Neural cell (in vitro differentiated cells): Measurements from ENCODE around the gene FOXL2. TPM values are rescaled to one million over a fixed set of nuclear protein-coding genes. Genes with fewer than 3 reads are reported as not detected.

Experiments
- H2AFZ ChIP-seq: fragments of 200-600, 300-800 bp; sonication (generic), shearing (Covaris generic); 2 replicates; pipeline ENCODE4 v1.6.0; 2014; ENCODE audit warnings: low read depth, mild to moderate bottlenecking, antibody characterized with exemption, low read length, moderate library complexity
- H3F3A ChIP-seq: fragments of 200-600 bp; shearing (Covaris generic); 2 replicates; pipeline ENCODE4 v1.6.1; 2016; ENCODE audit warnings: mild to moderate bottlenecking, moderate library complexity, mixed read lengths, antibody characterized with exemption, low read length; ENCODE audit not compliant: insufficient read depth, poor library complexity, severe bottlenecking
- H3K27ac ChIP-seq: fragments of 200-600, 300-800 bp; sonication (generic), shearing (Covaris generic); 2 replicates; pipeline ENCODE4 v1.5.1; 2014; ENCODE audit warnings: mild to moderate bottlenecking, low read length, moderate library complexity
- H3K27me3 ChIP-seq: fragments of 300-800, 200-600 bp; sonication (generic), shearing (Covaris generic); 2 replicates; pipeline ENCODE4 v1.6.0; 2014; ENCODE audit warnings: mild to moderate bottlenecking, low read depth, low read length, moderate library complexity; ENCODE audit not compliant: insufficient read depth
- H3K36me3 ChIP-seq: fragments of 300-800, 200-600 bp; sonication (generic), shearing (Covaris generic); 2 replicates; pipeline ENCODE4 v1.5.1; 2014; ENCODE audit warnings: mild to moderate bottlenecking, antibody characterized with exemption, low read length, moderate library complexity; ENCODE audit not compliant: insufficient read depth
- H3K4me2 ChIP-seq: fragments of 300-800, 200-600 bp; sonication (generic), shearing (Covaris generic); 2 replicates; pipeline ENCODE4 v1.6.0; 2014; ENCODE audit warnings: mild to moderate bottlenecking, low read length
- H3K4me3 ChIP-seq: fragments of 300-800, 200-600 bp; sonication (generic), shearing (Covaris generic); 2 replicates; pipeline ENCODE4 v1.5.1; 2014; ENCODE audit warnings: mild to moderate bottlenecking, low read length, moderate library complexity
- H3K79me2 ChIP-seq: fragments of 200-600 bp; shearing (Covaris generic); replicated peaks from 2 replicates; pipeline ENCODE4 v1.6.0; 2014; ENCODE audit warnings: mild to moderate bottlenecking, low read length, moderate library complexity; ENCODE audit not compliant: insufficient read depth
- H3K9ac ChIP-seq: fragments of 300-800, 200-600 bp; sonication (generic), shearing (Covaris generic); 2 replicates; pipeline ENCODE4 v1.6.1; 2016; ENCODE audit warnings: mild to moderate bottlenecking, low read length, mixed read lengths
- H3K9me2 ChIP-seq: fragments of 200-600 bp; shearing (Covaris generic); 2 replicates; pipeline ENCODE4 v1.6.1; 2016; ENCODE audit warnings: mild to moderate bottlenecking, low read length, mixed read lengths; ENCODE audit not compliant: insufficient read depth
- H3K9me3 ChIP-seq: fragments of 200-600, 300-800 bp; sonication (generic), shearing (Covaris generic); 2 replicates; pipeline ENCODE4 v1.6.1; 2016; ENCODE audit warnings: mild to moderate bottlenecking, mixed run types, low read length, moderate library complexity, mixed read lengths
- H4K20me1 ChIP-seq: fragments of 200-600 bp; shearing (Covaris generic); 2 replicates; pipeline ENCODE4 v1.6.1; 2016; ENCODE audit warnings: mild to moderate bottlenecking, mixed run types; ENCODE audit not compliant: insufficient read depth
- EP300 ChIP-seq: fragments of 450-650 bp; conservative IDR thresholded peaks from 2 replicates; pipeline ENCODE4 v1.6.1; 2014; ENCODE audit warnings: antibody characterized with exemption, mild to moderate bottlenecking, moderate library complexity; ENCODE audit not compliant: poor library complexity, severe bottlenecking
- EZH2 ChIP-seq: fragments of 200-600, 300-800 bp; shearing (Covaris generic), sonication (generic); IDR thresholded peaks from 2 replicates; pipeline ENCODE4 v1.6.1; 2014; ENCODE audit warnings: antibody characterized with exemption, low read length, borderline replicate concordance, mild to moderate bottlenecking; ENCODE audit not compliant: insufficient read depth, poor library complexity, severe bottlenecking
- MXI1 ChIP-seq: fragments of 450-650 bp; conservative IDR thresholded peaks from 2 replicates; pipeline ENCODE4 v1.6.1; 2014; ENCODE audit warnings: antibody characterized with exemption, mild to moderate bottlenecking; ENCODE audit not compliant: poor library complexity, severe bottlenecking
- POLR2AphosphoS5 ChIP-seq: IDR thresholded peaks from 2 replicates; pipeline ENCODE4 v1.6.1; 2012
- RAD21 ChIP-seq: fragments of 450-650 bp; conservative IDR thresholded peaks from 2 replicates; pipeline ENCODE4 v1.6.1; 2014; ENCODE audit warnings: antibody characterized with exemption, mild to moderate bottlenecking, moderate library complexity
- SMC3 ChIP-seq: fragments of 450-650 bp; conservative IDR thresholded peaks from 2 replicates; pipeline ENCODE4 v1.6.1; 2014; ENCODE audit warnings: antibody characterized with exemption, mild to moderate bottlenecking, moderate library complexity; ENCODE audit not compliant: poor library complexity
- TAF1 ChIP-seq: IDR thresholded peaks from 2 replicates; pipeline ENCODE4 v1.6.1; 2012; ENCODE audit warnings: low read depth
- polyA plus RNA-seq: library from polyadenylated mRNA; depleted of rRNA; stranded (reverse); fragments of >200 nt; gene quantifications from 2 replicates; pipeline ENCODE4 v1.2.3, GENCODE V29; 2014
- TF ChIP-seq, protein P1 (sequence below): fragments of 450-650 bp; IDR thresholded peaks from 2 replicates; pipeline ENCODE4 v1.5.1; 2014; ENCODE audit warnings: antibody characterized with exemption, mild to moderate bottlenecking, moderate library complexity; ENCODE audit not compliant: poor library complexity, severe bottlenecking
- TF ChIP-seq, protein P2 (sequence below): IDR thresholded peaks from 2 replicates; pipeline ENCODE4 v1.6.1; 2012; ENCODE audit warnings: borderline replicate concordance

The FOXL2 gene
- polyA plus RNA-seq, 1 donor from 2014 or later, result not detected

DNA sequence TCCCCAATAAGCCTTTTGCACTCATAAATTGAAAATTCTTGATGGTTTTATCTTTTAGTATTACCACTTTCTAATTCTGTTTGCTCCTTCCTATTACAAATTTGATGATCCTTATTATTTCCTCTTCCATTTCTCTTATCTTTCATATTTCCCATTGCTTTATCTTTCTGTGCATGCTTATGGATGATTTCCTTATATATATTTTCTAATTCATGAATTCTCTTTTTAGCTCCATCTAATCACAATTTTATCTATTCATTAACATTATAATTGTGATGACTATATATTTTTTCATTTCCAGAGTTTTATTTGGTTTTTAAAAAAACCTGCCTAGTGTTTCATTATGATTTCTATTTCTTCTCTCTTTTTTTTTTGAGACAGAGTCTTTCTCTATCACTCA is 18.0 kb upstream of the FOXL2 start:
- Histone ChIP-seq H3K9me3 (no peaks in the 10 kb centered on the region), H3K27ac (no peak overlapping the region), H3F3A (no peaks in the 10 kb centered on the region), H3K27me3 (peaks cover 8% of the 10 kb centered on the region), H3K4me2 (no peak overlapping the region), H3K9ac (no peak overlapping the region), H2AFZ (no peak overlapping the region), H4K20me1 (no peaks in the 10 kb centered on the region), H3K4me3 (no peak overlapping the region), H3K79me2 (no peaks in the 10 kb centered on the region), H3K36me3 (no peaks in the 10 kb centered on the region), H3K9me2 (no peaks in the 10 kb centered on the region)
- TF ChIP-seq EZH2, result no peak
- TF ChIP-seq SMC3, result no peak
- TF ChIP-seq RAD21, result no peak
- TF ChIP-seq, protein P1, sequence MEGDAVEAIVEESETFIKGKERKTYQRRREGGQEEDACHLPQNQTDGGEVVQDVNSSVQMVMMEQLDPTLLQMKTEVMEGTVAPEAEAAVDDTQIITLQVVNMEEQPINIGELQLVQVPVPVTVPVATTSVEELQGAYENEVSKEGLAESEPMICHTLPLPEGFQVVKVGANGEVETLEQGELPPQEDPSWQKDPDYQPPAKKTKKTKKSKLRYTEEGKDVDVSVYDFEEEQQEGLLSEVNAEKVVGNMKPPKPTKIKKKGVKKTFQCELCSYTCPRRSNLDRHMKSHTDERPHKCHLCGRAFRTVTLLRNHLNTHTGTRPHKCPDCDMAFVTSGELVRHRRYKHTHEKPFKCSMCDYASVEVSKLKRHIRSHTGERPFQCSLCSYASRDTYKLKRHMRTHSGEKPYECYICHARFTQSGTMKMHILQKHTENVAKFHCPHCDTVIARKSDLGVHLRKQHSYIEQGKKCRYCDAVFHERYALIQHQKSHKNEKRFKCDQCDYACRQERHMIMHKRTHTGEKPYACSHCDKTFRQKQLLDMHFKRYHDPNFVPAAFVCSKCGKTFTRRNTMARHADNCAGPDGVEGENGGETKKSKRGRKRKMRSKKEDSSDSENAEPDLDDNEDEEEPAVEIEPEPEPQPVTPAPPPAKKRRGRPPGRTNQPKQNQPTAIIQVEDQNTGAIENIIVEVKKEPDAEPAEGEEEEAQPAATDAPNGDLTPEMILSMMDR, result no peak
- no peak for TF ChIP-seq TAF1
- TF ChIP-seq, protein P2, sequence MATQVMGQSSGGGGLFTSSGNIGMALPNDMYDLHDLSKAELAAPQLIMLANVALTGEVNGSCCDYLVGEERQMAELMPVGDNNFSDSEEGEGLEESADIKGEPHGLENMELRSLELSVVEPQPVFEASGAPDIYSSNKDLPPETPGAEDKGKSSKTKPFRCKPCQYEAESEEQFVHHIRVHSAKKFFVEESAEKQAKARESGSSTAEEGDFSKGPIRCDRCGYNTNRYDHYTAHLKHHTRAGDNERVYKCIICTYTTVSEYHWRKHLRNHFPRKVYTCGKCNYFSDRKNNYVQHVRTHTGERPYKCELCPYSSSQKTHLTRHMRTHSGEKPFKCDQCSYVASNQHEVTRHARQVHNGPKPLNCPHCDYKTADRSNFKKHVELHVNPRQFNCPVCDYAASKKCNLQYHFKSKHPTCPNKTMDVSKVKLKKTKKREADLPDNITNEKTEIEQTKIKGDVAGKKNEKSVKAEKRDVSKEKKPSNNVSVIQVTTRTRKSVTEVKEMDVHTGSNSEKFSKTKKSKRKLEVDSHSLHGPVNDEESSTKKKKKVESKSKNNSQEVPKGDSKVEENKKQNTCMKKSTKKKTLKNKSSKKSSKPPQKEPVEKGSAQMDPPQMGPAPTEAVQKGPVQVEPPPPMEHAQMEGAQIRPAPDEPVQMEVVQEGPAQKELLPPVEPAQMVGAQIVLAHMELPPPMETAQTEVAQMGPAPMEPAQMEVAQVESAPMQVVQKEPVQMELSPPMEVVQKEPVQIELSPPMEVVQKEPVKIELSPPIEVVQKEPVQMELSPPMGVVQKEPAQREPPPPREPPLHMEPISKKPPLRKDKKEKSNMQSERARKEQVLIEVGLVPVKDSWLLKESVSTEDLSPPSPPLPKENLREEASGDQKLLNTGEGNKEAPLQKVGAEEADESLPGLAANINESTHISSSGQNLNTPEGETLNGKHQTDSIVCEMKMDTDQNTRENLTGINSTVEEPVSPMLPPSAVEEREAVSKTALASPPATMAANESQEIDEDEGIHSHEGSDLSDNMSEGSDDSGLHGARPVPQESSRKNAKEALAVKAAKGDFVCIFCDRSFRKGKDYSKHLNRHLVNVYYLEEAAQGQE, result no peak
- TF ChIP-seq POLR2AphosphoS5, result no peak
- TF ChIP-seq EP300, result no peak
- TF ChIP-seq MXI1, result no peak

DNA sequence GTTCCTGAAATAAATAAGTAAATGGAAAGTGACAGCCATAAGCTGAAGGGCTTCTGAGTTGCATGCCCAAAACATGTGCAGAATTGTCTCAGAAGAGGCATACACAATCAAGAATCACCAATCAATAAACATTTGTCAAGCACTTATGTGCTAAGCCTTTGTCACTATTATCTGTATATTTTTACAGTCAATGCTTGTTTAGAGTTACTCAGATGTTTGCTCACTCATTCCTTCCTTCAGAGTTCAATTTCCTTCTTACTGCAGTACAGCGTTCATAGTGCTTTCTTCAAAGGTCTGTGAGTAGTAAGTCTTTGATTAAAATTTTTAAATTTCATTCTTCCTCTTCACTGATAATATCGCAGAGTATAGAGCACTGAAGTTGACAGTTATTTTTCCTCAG is 17.3 kb upstream of the FOXL2 start:
- Histone ChIP-seq H3K9ac (no peak overlapping the region), H3K36me3 (no peaks in the 10 kb centered on the region), H4K20me1 (no peaks in the 10 kb centered on the region), H3K27ac (no peak overlapping the region), H3K4me3 (no peak overlapping the region), H3K4me2 (no peak overlapping the region), H3K79me2 (no peaks in the 10 kb centered on the region), H2AFZ (no peak overlapping the region), H3K9me2 (no peaks in the 10 kb centered on the region), H3K9me3 (no peaks in the 10 kb centered on the region), H3F3A (no peaks in the 10 kb centered on the region), H3K27me3 (peaks cover 8% of the 10 kb centered on the region)
- no peak for TF ChIP-seq POLR2AphosphoS5
- TF ChIP-seq RAD21, result no peak
- TF ChIP-seq, protein P1, result no peak
